ENCODE data around the gene DSCAML1. TPM values are rescaled to one million over a fixed set of nuclear protein-coding genes. Genes with fewer than 3 reads are reported as not detected.

DSCAML1 gene
- total and polyA plus RNA-seq, 3 donors from 2014 or later, result 1.6 to 6.1 (median 3.0) TPM

DNA sequence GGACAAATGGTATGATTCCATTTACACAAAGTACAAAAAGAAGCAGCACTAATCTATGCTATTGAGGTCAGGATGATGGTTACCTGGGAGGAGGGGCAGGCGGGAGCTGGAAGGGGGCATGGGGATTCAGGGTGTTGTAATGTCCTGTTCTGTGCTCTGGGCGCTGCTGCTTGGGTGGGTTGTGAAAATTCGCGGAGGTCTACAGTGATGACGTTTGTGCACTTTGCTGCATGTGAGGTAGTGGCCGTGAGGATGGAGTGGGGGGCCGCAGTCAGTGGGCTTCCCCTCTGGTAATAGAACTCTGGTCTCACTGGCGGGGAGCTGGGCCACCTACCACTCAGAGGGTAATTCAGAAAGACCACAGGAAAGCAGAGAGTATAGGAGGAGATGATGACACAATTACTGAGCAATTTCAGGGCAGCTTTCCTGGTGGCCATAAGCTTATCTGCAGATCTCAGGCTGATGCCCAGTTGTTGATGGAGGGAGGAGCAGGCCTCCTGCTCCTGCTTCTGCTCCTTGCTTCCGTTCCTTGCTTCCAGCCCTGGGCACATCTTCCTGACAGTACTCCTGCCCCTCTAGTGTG lies 347.8 kb downstream of the DSCAML1 start:
- no peaks in the 10 kb centered on the region for H3K4me1 ChIP-seq
- WGBS, 2 donors, result 92 to 95% methylated on average over 9 of the region's 9 CpGs
- no peak overlapping the region for H3K4me3 ChIP-seq
- TF ChIP-seq, protein P1, sequence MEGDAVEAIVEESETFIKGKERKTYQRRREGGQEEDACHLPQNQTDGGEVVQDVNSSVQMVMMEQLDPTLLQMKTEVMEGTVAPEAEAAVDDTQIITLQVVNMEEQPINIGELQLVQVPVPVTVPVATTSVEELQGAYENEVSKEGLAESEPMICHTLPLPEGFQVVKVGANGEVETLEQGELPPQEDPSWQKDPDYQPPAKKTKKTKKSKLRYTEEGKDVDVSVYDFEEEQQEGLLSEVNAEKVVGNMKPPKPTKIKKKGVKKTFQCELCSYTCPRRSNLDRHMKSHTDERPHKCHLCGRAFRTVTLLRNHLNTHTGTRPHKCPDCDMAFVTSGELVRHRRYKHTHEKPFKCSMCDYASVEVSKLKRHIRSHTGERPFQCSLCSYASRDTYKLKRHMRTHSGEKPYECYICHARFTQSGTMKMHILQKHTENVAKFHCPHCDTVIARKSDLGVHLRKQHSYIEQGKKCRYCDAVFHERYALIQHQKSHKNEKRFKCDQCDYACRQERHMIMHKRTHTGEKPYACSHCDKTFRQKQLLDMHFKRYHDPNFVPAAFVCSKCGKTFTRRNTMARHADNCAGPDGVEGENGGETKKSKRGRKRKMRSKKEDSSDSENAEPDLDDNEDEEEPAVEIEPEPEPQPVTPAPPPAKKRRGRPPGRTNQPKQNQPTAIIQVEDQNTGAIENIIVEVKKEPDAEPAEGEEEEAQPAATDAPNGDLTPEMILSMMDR (IDR thresholded peaks at IDR 0.05), result no peak
- TF ChIP-seq POLR2A (IDR thresholded peaks at IDR 0.05), result no peak
- H3K27me3 ChIP-seq, result no peaks in the 10 kb centered on the region
- H3K36me3 ChIP-seq (ENCODE audit: low read depth, missing control alignments), result no peaks in the 10 kb centered on the region
- DNase-seq, result no peak
- H3K27ac ChIP-seq, result no peak overlapping the region
- intact Hi-C loops (cut with DNase I; ENCODE audit: low total_unique reads), result no loop called here
- H3K9me3 ChIP-seq, result no peaks in the 10 kb centered on the region

DNA sequence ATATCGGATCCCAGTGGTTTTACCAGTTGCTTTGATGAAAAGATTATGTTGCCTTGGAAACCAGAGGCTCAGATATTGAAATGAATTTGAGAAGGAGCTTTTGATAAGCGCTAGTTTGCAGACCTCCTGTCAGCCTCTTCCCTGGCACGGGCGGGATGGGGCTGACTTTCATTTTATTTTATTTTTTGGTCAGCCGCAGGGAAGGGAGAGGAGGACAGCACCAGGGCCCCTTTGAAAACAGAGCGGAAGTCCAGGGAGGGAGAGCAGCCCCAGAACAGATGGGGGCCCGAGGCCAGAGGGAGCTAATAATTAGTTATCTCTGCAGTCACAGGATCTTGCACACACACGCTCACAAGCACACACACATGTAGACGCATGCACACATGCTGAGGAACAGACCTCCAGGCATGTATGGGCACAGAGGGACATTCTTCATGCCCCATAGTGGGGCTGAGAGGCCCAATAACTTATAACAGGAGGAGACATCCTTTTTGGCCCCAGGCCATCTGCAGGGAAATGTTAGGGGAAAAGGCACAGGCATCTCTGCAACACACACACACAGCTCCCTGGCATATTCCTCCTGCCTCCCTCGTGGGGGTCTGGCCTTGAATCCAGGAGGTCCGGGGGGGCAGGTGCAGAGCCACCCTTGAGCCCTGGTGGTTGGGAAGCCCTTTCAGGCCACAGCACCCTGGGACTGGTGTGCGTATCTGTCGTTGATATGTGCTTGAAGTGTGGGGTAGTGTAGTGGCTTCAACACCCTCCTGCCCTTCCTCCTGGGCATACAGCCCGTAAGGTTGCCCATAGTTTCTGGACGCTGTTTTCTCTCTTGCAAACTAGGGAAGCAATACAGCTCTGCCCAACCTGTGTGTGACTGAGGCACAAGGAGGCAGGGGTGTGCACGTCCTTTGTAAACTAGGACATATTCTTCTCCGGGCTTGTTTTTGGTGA lies 352.0 kb downstream of the DSCAML1 start:
- Histone ChIP-seq H3K9me3 (no peaks in the 10 kb centered on the region), H3K36me3 (ENCODE audit: low read depth, missing control alignments) (no peaks in the 10 kb centered on the region), H3K4me1 (no peaks in the 10 kb centered on the region), H3K4me3 (no peak overlapping the region), H3K27me3 (no peaks in the 10 kb centered on the region), H3K27ac (no peak overlapping the region)
- no peak for TF ChIP-seq POLR2A (IDR thresholded peaks at IDR 0.05)
- TF ChIP-seq, protein P1 (IDR thresholded peaks at IDR 0.05), result no peak
- intact Hi-C loops (cut with DNase I; ENCODE audit: low total_unique reads), result loop anchor here (5.0 kb wide), 1 partner anchor 372 kb away; no protein-coding TSS in a partner anchor
- 67 to 71% methylated on average over 13 to 17 of the region's 17 CpGs for WGBS, 2 donors
- no peak for DNase-seq

DNA sequence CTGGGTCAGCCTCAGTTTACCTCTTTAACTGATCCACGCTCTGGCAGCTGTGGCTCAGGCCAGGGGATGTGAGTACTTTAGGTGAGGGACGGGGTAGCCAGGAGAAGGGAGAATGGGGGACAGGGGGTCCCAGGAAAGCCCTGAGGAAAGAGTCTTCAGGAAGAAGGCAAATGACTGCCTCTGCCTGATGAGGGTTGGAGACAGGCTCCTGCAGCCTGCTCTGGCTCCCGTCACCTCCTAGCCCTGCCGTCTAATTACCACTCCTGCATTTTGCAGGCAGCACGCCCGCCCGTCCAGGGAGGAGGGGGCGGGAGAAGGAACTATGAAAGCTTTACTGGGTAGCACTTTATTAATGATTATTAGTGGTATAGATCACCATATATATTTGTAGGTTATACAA lies 352.8 kb downstream of the DSCAML1 start:
- no peaks in the 10 kb centered on the region for H3K27me3 ChIP-seq
- no peaks in the 10 kb centered on the region for H3K36me3 ChIP-seq (ENCODE audit: low read depth, missing control alignments)
- H3K4me1 ChIP-seq, result no peaks in the 10 kb centered on the region
- intact Hi-C loops (cut with DNase I; ENCODE audit: low total_unique reads), result loop anchor here (5.0 kb wide), 1 partner anchor 373 kb away; no protein-coding TSS in a partner anchor
- no peak overlapping the region for H3K27ac ChIP-seq
- WGBS, 2 donors, result 63 to 82% methylated on average over 8 of the region's 8 CpGs
- no peak overlapping the region for H3K4me3 ChIP-seq
- no peak for TF ChIP-seq POLR2A (IDR thresholded peaks at IDR 0.05)
- TF ChIP-seq, protein P1 (IDR thresholded peaks at IDR 0.05), result no peak
- no peaks in the 10 kb centered on the region for H3K9me3 ChIP-seq
- DNase-seq, result no peak

DNA sequence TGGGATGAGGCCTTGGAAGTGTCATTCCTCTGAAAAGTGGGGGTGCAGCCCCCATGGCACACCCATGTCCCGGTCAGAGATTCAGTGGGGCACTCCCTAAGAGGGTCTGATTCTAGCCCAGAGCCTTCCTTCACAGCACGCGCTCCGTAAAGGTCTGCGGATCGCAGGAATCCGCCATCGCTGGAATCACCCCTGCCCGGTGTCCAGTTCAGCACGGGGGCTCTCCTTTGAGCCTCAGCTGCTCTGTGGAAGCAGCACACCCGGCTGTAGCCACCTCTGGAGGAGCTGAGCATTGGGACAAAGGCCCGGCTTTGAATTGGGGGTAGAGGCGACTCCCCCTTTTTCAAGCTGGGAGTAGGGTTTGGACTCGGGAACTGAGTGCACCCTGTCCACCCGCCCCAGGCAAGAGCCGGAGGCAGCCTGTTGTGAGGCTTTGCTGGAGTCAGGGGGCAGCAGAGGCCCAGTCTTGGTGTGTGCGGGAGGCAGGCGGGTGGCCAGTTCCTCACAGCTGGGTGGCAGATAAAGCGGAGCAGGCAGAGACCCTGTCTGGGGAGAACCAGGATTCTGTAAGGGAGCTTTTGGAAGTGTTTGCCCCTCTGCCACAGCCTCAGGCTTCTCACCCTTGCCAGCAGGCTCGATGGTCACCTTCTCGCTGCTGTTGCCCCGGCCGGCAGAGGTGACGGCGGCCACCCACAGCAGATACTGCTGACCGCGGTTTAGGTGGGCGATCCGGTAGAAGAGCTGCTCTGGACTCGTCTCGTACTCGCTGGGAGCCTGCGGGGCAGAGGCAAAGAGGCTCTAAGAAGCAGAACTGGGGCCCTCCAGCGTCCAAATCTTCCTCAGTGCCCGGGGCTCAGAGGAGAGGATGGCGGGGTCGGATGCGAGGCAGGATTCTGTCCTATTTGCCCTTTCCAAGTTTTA lies 353.5 kb downstream of the DSCAML1 start:
- TF ChIP-seq POLR2A (IDR thresholded peaks at IDR 0.05), result no peak
- TF ChIP-seq, protein P1 (IDR thresholded peaks at IDR 0.05), result peak; percentile 32 to 51 (median 50)
- WGBS, 2 donors, result 46 to 53% methylated on average over 23 to 36 of the region's 38 CpGs
- intact Hi-C loops (cut with DNase I; ENCODE audit: low total_unique reads), result loop anchor here (5.0 kb wide), 1 partner anchor 374 kb away; no protein-coding TSS in a partner anchor
- Histone ChIP-seq H3K9me3 (no peaks in the 10 kb centered on the region), H3K4me1 (no peaks in the 10 kb centered on the region), H3K4me3 (no peak overlapping the region), H3K36me3 (ENCODE audit: low read depth, missing control alignments) (no peaks in the 10 kb centered on the region), H3K27me3 (no peaks in the 10 kb centered on the region), H3K27ac (no peak overlapping the region)
- DNase-seq, result peak; percentile 78

All from testis (tissue), 3 donors.